PFSK-1 (cell line): ENCODE data around the gene PDE3A.

ENCODE experiments used
- POLR2AphosphoS5 ChIP-seq: IDR thresholded peaks from 2 replicates; pipeline ENCODE4 v1.6.1; 2012; ENCODE audit warnings: low read depth, mild to moderate bottlenecking, control low read depth, low read length, moderate library complexity
- TAF1 ChIP-seq: IDR thresholded peaks from 2 replicates; pipeline ENCODE4 v1.6.1; 2012; ENCODE audit warnings: low read length, control low read depth, borderline replicate concordance; ENCODE audit not compliant: insufficient read depth

GRCh38 chr12:20438299-20438779 is 70.0 kb downstream of the PDE3A start:
- no peak for TF ChIP-seq POLR2AphosphoS5
- TF ChIP-seq TAF1: no peak
